HG03103 (cell line): ENCODE data around the gene SRP54.
"Not testable (repeated sequence)": the region's sequence is repeated elsewhere in the genome, so short reads cannot be mapped to it uniquely, and the experiment has no call there.

Source experiments
- ATAC-seq: cut with Tn5 transposase; IDR thresholded peaks from one replicate; pipeline ENCODE4 v1.9.1; 2021; ENCODE audit warnings: low read depth; ENCODE audit not compliant: unreplicated experiment

Gene SRP54

GRCh38 chr14:34983148-34983760 is 462 bp downstream of the SRP54 start:
- ATAC-seq, result peak; percentile 7

DNA sequence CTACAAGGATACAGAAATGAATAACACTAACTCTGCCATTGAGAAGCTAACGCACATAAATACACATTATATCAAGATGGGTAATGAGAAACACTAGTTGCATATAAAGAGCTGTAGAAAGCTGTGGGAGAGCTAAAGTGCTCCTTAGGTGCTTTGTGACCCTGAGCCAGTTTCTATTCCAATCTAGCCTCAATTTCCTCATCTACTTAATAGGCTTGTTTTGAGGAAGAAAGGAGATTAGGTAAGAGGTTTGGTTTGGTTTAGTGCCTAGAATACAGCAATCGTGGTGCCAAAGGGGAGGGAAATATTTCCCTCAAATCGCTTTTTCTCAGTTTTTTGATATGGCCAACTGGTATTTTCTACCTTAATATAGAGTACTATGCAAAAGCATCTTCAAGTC is 994 bp downstream of the SRP54 start:
- no peak for ATAC-seq

DNA sequence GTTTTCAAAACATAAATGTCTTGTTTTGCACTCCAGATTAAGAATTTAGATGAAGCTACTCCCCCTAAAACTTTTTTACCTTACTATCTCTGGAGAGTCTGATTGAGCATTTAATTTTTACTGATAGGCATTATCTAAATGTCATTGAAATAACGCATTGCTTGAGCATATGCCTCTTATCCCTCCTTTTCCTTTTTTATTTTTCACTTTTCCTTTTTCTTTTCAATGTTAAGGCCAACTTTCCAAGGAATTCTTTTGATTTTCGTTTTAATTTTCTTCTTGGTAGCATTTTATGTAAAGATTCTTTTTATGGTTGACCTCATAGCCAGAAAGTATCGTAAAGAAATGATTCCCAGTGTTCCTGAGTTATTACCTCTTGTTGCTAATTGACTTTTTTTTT is 2.9 kb downstream of the SRP54 start:
- no peak for ATAC-seq

GRCh38 chr14:34987180-34987579 is 4.4 kb downstream of the SRP54 start:
- ATAC-seq, result no peak

GRCh38 chr14:34989762-34990161 is 7.0 kb downstream of the SRP54 start:
- ATAC-seq, result no peak

DNA sequence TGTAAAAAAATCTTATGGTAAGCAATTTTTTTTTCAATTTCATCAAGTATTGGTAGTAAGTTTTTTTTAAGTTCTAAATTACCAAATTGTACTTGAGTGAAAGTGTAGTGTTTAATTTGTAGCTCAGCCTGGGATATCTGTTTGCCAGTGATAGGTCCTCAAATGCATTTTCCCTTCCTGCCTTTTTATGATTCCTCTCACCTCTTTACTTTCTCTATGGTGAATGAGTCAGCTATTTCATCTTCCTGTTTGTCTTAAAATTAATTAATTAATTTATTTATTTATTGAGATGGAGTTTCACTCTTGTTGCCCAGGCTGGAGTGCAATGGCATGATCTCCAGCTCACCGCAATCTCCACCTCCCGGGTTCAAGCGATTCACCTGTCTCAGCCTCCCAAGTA is 10.6 kb downstream of the SRP54 start:
- ATAC-seq, result no peak

DNA sequence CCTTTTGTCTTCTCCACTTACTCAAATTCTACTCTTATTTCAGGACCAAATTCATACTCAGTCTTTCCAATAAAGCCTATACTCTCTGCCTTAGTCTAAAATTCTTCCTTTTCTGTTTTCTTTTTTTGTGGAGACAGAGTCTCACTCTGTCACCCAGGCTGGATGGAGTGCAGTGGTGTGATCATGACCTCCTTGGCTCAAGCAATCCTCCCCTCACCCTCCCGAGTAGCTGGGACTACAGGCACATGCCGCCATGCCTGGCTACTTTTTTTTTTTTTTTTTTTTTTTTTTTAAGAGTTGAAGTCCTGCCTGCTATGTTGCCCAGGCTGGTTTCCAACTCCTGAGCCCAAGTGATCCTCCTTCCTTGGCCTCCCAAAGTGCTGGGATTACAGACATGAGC is 11.9 kb downstream of the SRP54 start:
- no peak for ATAC-seq

GRCh38 chr14:34997762-34998161 is 15.0 kb downstream of the SRP54 start:
- no peak for ATAC-seq

GRCh38 chr14:34999500-34999899 is 16.7 kb downstream of the SRP54 start:
- ATAC-seq, result no peak

DNA sequence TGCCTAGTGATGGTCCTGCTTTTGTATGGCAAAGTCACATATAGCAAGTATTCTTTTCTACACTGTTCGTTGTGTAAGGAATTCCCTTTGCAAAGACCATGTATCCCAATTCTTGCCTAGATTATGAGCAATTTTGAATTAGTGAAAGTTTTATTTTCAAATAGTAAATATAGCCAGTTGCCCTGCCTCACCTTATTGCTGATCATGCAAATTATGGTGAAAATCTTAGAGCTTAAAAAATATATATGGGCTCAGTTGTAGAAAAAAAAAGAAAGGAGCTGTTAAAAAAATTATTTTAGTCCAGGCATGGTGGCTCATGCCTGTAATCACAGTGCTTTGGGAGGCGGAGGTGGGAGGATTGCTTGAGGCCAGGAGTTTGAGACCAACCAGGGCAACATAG is 18.8 kb downstream of the SRP54 start:
- ATAC-seq, result no peak

- no peak for ATAC-seq
Measured at GRCh38 chr14:35004839-35005238, 22.0 kb downstream of the SRP54 start.

DNA sequence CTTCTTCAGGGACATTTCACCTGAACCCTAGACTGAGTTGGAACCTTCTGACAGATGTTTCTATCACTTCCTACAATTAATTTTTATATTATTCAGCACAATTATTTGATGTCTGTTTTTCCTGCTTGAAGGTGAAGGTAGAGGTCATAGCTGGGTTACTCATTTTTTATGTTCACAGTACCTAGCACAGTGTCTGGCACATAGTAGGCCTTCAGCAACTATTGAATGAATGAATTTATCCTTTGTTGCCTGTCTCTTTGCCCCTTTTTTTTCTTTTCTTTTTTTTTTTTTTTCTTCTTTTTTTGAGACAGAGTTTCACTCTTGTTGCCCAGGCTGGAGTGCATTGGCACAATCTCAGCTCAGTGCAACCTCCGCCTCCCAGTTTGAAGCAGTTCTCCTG is 33.8 kb downstream of the SRP54 start:
- ATAC-seq, result no peak

- no peak for ATAC-seq
Measured at GRCh38 chr14:35020713-35021112, 37.9 kb downstream of the SRP54 start.

DNA sequence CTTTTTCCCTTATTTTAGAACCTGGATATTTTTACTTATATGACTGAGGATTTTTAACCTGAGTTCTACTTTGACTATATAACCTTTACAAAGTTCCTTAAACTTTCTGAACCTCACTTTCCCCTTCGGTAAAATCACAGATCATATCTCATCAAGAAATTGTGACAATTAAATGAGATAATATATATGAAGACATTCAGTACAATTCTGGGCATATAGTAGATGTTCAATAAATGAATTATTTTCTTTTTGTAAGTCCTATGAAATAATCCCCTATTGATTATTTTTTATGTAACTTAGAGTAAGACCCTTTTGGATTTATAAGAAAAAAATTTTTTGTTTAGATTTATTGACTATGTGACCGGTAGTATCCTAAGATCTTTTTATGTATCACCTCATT is 45.6 kb downstream of the SRP54 start:
- no peak for ATAC-seq

- ATAC-seq, result no peak
Measured at GRCh38 chr14:35032562-35032961, 49.8 kb downstream of the SRP54 start.

DNA sequence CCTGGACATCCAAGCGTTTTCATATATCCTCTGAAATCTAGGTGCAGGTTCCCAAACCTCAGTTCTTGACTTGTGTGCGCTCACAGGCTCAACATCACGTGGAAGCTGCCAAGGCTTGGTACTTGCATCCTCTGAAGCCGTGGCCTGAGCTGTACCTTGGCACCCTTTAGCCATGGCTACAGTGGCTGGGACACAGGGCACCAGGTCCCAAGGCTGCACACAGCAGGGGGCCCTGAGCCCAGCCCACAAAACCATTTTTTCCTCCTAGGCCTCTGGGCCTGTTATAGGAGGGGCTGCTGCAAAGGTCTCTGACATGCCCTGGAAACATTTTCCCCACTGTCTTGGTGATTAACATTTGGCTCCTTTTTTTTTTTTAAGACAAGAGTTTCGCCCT is 51.6 kb downstream of the SRP54 start:
- no peak for ATAC-seq

- ATAC-seq, result not testable (repeated sequence)
Measured at GRCh38 chr14:35034944-35035554, 52.3 kb downstream of the SRP54 start.

DNA sequence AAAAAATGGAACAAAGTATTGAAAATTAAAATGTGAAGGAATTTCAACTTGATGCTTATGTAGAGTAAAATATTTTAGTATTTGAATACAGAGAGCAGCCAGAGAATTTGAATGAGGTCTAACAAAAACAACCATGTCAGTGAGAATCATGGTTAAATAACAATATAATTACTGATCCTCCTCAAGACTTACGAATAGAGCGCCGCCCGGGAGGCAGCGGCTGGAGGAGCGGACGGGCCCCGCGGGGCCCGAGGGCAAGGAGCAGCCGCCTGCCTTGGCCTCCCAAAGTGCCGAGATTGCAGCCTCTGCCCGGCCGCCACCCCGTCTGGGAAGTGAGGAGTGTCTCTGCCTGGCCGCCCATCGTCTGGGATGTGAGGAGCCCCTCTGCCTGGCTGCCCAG is 55.5 kb downstream of the SRP54 start:
- not testable (repeated sequence) for ATAC-seq

DNA sequence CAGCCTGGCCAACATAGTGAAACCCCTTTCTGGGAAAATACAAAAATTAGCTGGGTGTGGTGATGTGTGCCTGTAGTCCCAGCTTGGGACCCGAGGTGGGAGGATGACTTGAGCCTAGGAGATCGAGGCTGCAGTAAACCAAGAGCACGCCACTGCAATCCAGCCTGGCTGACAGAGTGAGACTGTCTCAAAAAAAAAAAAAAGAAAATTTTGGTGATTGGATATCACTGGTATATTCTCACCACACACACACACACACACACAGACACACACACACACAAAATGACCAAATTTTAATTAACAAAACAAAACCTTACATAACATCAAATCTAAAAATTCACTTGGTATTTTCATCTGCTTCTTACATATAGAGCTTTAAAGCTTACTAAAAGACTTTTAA is 59.8 kb downstream of the SRP54 start:
- no peak for ATAC-seq

DNA sequence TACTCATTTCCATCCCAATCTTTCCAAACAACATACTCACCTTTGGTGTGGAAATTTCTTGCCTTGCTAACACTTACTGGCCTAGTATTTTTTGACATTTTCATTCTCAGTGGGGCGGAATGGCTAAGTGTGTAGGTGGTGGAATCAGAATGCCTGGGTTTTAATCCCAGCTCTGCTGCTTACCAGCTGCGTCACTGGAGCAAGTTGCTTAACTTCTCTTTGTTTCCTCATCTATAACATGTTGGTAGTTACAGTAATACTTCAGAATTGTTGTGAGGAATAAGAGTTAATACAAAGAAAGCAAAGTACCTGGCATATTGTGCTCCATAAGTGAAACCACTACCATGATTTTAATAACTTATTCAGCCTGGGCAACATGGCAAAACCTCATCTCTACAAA is 60.3 kb downstream of the SRP54 start:
- ATAC-seq, result no peak

DNA sequence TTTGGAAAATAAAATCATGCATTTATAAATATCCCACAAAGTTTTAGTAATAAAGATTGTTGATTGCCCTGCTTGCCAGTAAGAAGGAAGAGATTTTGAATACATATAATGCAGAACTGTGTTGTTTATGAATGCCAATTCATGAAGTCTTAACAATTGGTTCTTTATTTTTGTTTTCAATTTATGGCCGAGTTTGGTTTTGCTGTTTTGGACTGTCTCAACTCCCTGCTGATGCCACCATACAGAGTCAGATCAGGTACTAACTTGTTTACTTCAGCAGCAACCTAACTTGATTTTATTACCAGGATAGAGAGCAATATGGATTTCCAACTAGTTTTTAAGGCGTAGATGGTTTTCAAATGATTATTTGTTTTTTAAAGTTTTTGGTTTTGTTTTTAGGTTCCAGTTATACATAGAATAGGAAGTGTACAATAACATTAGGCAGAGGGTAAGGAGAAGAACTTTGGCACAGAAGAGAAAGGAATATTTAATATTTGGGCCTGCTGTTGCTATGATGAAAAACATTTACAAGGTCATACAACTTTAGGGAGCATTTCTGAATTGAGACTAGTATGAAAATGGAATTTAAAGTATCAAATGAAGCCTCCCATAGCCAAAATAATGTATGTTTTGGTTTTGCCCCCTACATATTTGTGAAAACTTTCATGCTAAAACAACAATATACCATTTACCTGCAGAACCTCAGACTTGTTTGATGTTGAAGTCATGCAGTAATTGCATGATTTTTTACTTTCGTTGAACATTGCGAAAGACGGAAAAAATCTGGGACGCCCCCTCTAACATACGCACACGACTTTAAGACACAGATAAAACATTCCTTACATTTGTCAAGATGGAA is 62.4 kb downstream of the SRP54 start:
- ATAC-seq, result no peak

DNA sequence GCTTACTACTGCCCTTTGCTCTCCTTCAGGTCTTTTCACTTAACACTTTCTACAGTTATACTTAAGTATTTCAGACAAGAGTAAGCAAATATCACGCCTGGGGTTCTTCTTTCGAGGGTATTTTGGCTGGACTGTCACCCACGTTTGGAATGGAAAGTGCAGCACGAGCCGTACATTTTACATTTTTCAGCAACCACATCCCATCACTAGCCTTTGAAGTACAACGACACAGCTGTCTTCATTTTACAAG is 62.9 kb downstream of the SRP54 start:
- ATAC-seq, result no peak
